ENCODE results near the gene INF2. TPM values are rescaled to one million over a fixed set of nuclear protein-coding genes. Genes with fewer than 3 reads are reported as not detected.

INF2 gene
- total RNA-seq, 1 donor from 2014 or later = 28.3 TPM

- no peak for DNase-seq
- ATAC-seq (ENCODE audit: poor library complexity) = no peak
- intact Hi-C loops (cut with DNase I) = no loop called here
These were observed 4.0 kb upstream of the INF2 start for GRCh38 chr14:104685216-104685997.

- ATAC-seq (ENCODE audit: poor library complexity) (no peak), DNase-seq (no peak)
- intact Hi-C loops (cut with DNase I) = no loop called here
These were observed 3.3 kb upstream of the INF2 start for GRCh38 chr14:104685998-104686610.

GRCh38 chr14:104686624-104687517 is 2.5 kb upstream of the INF2 start:
- DNase-seq = peak; percentile 41
- no peak for ATAC-seq (ENCODE audit: poor library complexity)
- intact Hi-C loops (cut with DNase I) = no loop called here

- DNase-seq = peak; percentile 91
- intact Hi-C loops (cut with DNase I) = no loop called here
- peak; percentile 87 for ATAC-seq (ENCODE audit: poor library complexity)
These were observed 1.6 kb upstream of the INF2 start for GRCh38 chr14:104687601-104688504.

GRCh38 chr14:104688505-104689108 is 811 bp upstream of the INF2 start:
- ATAC-seq (ENCODE audit: poor library complexity) = peak; percentile 3
- peak; percentile 58 for DNase-seq
- intact Hi-C loops (cut with DNase I) = no loop called here

- ATAC-seq (ENCODE audit: poor library complexity) (peak; percentile 24), DNase-seq (no peak)
- intact Hi-C loops (cut with DNase I) = no loop called here
These were observed 678 bp downstream of the INF2 start for GRCh38 chr14:104689881-104690711.

- intact Hi-C loops (cut with DNase I) = no loop called here
- no peak for DNase-seq
These were observed 1.5 kb downstream of the INF2 start for GRCh38 chr14:104690861-104691455.

GRCh38 chr14:104691546-104692260 is 2.3 kb downstream of the INF2 start:
- intact Hi-C loops (cut with DNase I) = no loop called here
- no peak for DNase-seq
- ATAC-seq (ENCODE audit: poor library complexity) = no peak

More at GRCh38 chr14:104690861-104691455, 1.5 kb downstream of the INF2 start:
- ATAC-seq (ENCODE audit: poor library complexity) = no peak

GRCh38 chr14:104692261-104692938 is 3.0 kb downstream of the INF2 start:
- intact Hi-C loops (cut with DNase I) = no loop called here
- DNase-seq (no peak), ATAC-seq (ENCODE audit: poor library complexity) (no peak)

- ATAC-seq (ENCODE audit: poor library complexity) (no peak), DNase-seq (no peak)
- intact Hi-C loops (cut with DNase I) = no loop called here
These were observed 3.5 kb downstream of the INF2 start for GRCh38 chr14:104692939-104693315.

GRCh38 chr14:104693482-104694431 is 4.3 kb downstream of the INF2 start:
- DNase-seq (no peak), ATAC-seq (ENCODE audit: poor library complexity) (no peak)
- intact Hi-C loops (cut with DNase I) = no loop called here

GRCh38 chr14:104694475-104694950 is 5.1 kb downstream of the INF2 start:
- DNase-seq = no peak
- intact Hi-C loops (cut with DNase I) = no loop called here
- no peak for ATAC-seq (ENCODE audit: poor library complexity)

GRCh38 chr14:104694991-104695659 is 5.7 kb downstream of the INF2 start:
- ATAC-seq (ENCODE audit: poor library complexity) = no peak
- peak; percentile 69 for DNase-seq
- intact Hi-C loops (cut with DNase I) = no loop called here

GRCh38 chr14:104695660-104696000 is 6.2 kb downstream of the INF2 start:
- intact Hi-C loops (cut with DNase I) = no loop called here
- DNase-seq = no peak
- ATAC-seq (ENCODE audit: poor library complexity) = no peak
